CD8-positive, alpha-beta memory T cell (primary cell): Measurements from ENCODE around the gene PARD3. TPM values are rescaled to one million over a fixed set of nuclear protein-coding genes. Genes with fewer than 3 reads are reported as not detected.

Source experiments
- CTCF ChIA-PET: fragments of 350-600 bp; sonication (Branson Sonifier 250); formaldehyde crosslinking; loops from one replicate; lab custom pipeline; 2021; ENCODE audit warnings: antibody characterized with exemption; lab: Charles Lee
- POLR2A ChIA-PET: fragments of 350-600 bp; sonication (Branson Sonifier 250); formaldehyde crosslinking; loops from one replicate; lab custom pipeline; 2021; ENCODE audit warnings: antibody characterized with exemption; lab: Charles Lee
- DNase-seq, 5 donors: peaks; one replicate each; pipeline versions ENCODE4 v3.0.0 to v3.0.0-alpha.2; 2020 to 2022; ENCODE audit warnings: mixed read lengths in 1 of 5
- H3K27ac ChIP-seq: one replicate; pipeline ENCODE4 v1.7.0; 2013; ENCODE audit warnings: low read depth, mild to moderate bottlenecking, low read length, moderate library complexity
- H3K27me3 ChIP-seq: 2 replicates; pipeline ENCODE4 v1.7.0; 2013; ENCODE audit warnings: low read length, mild to moderate bottlenecking; ENCODE audit not compliant: insufficient read depth, poor library complexity, severe bottlenecking
- H3K36me3 ChIP-seq: 2 replicates; pipeline ENCODE4 v1.7.0; 2013; ENCODE audit warnings: mild to moderate bottlenecking, low read length, moderate library complexity; ENCODE audit not compliant: insufficient read depth
- H3K4me1 ChIP-seq: 2 replicates; pipeline ENCODE4 v1.7.0; 2013; ENCODE audit warnings: mild to moderate bottlenecking, low read length, moderate library complexity; ENCODE audit not compliant: insufficient read depth
- H3K4me3 ChIP-seq: 2 replicates; pipeline ENCODE4 v1.7.0; 2013; ENCODE audit warnings: mild to moderate bottlenecking, low read length
- H3K9me3 ChIP-seq: 2 replicates; pipeline ENCODE4 v1.7.0; 2013; ENCODE audit warnings: mild to moderate bottlenecking, low read length
- H3K27ac Mint-ChIP-seq, 8 donors: one replicate each; pipeline ENCODE4 v1.8.0; 2020 to 2021; ENCODE audit warnings: mixed read lengths in 8 of 8, mild to moderate bottlenecking in 6 of 8, inconsistent platforms in 3 of 8, moderate library complexity in 3 of 8
- H3K27me3 Mint-ChIP-seq, 2 donors: one replicate each; pipeline ENCODE4 v1.8.0; 2020 to 2021; ENCODE audit warnings: mixed read lengths in 2 of 2, mild to moderate bottlenecking in 1 of 2, moderate library complexity in 1 of 2
- H3K36me3 Mint-ChIP-seq, 3 donors: one replicate each; pipeline ENCODE4 v1.8.0; 2020 to 2021; ENCODE audit warnings: mixed read lengths in 3 of 3, inconsistent platforms in 1 of 3, mild to moderate bottlenecking in 1 of 3
- H3K4me1 Mint-ChIP-seq, 3 donors: one replicate each; pipeline ENCODE4 v1.8.0; 2020 to 2021; ENCODE audit warnings: mixed read lengths in 3 of 3, inconsistent platforms in 1 of 3, mild to moderate bottlenecking in 1 of 3
- H3K4me3 Mint-ChIP-seq, 7 donors: one replicate each; pipeline ENCODE4 v1.8.0; 2020 to 2021; ENCODE audit warnings: mixed read lengths in 7 of 7, mild to moderate bottlenecking in 6 of 7, moderate library complexity in 4 of 7, inconsistent platforms in 2 of 7
- H3K9me3 Mint-ChIP-seq, 5 donors: one replicate each; pipeline ENCODE4 v1.8.0; 2020 to 2022; ENCODE audit warnings: mixed read lengths in 5 of 5, mild to moderate bottlenecking in 3 of 5, moderate library complexity in 2 of 5, inconsistent platforms in 1 of 5
- polyA plus RNA-seq: library from polyadenylated mRNA; unstranded; fragments of 300-500 nt; fragmentation: Illumina TruSeq; gene quantifications from one replicate; pipeline ENCODE4 v1.2.3, GENCODE V29; 2021
- total RNA-seq, 2 experiments: library from RNA; stranded (reverse); gene quantifications; one replicate each; pipeline ENCODE4 v1.2.3, GENCODE V29; 2021

PARD3 gene
- total and polyA plus RNA-seq, 3 experiments from 2014 or later = 0.27 to 0.46 TPM; not detected in 1

GRCh38 chr10:34549953-34550352 is 265.1 kb downstream of the PARD3 start:
- H3K4me3 ChIP-seq = no peak overlapping the region
- Mint-ChIP-seq H3K4me1 (no peaks in the 10 kb centered on the region), H3K4me3 (no peak overlapping the region), H3K9me3 (no peaks in the 10 kb centered on the region), H3K27ac (peak overlapping the region in 1 of 8 donors; percentile 22), H3K36me3 (no peaks in the 10 kb centered on the region), H3K27me3 (no peaks in the 10 kb centered on the region)
- no peaks in the 10 kb centered on the region for H3K9me3 ChIP-seq
- no peak overlapping the region for H3K27ac ChIP-seq
- CTCF ChIA-PET = no interaction called here
- POLR2A ChIA-PET = no interaction called here
- H3K4me1 ChIP-seq = no peaks in the 10 kb centered on the region
- no peaks in the 10 kb centered on the region for H3K27me3 ChIP-seq
- no peaks in the 10 kb centered on the region for H3K36me3 ChIP-seq
- no peak for DNase-seq

GRCh38 chr10:34549001-34549400 is 266.1 kb downstream of the PARD3 start:
- no peaks in the 10 kb centered on the region for H3K27me3 Mint-ChIP-seq

GRCh38 chr10:34548466-34548865 is 266.6 kb downstream of the PARD3 start:
- H3K27ac ChIP-seq = no peak overlapping the region
- ChIA-PET POLR2A (no interaction called here), CTCF (no interaction called here)
- H3K36me3 Mint-ChIP-seq = no peaks in the 10 kb centered on the region
- DNase-seq = no peak
- no peaks in the 10 kb centered on the region for H3K27me3 ChIP-seq
- no peak overlapping the region for H3K4me3 ChIP-seq
- H3K27ac Mint-ChIP-seq = no peak overlapping the region
- H3K36me3 ChIP-seq = no peaks in the 10 kb centered on the region
- H3K4me3 Mint-ChIP-seq = no peak overlapping the region
- H3K9me3 Mint-ChIP-seq = no peaks in the 10 kb centered on the region
- no peaks in the 10 kb centered on the region for H3K4me1 ChIP-seq
- H3K27me3 Mint-ChIP-seq = no peaks in the 10 kb centered on the region
- no peaks in the 10 kb centered on the region for H3K9me3 ChIP-seq
- H3K4me1 Mint-ChIP-seq = no peaks in the 10 kb centered on the region

More at GRCh38 chr10:34549001-34549400, 266.1 kb downstream of the PARD3 start:
- Histone ChIP-seq H3K36me3 (no peaks in the 10 kb centered on the region), H3K27me3 (no peaks in the 10 kb centered on the region), H3K4me3 (no peak overlapping the region), H3K9me3 (no peaks in the 10 kb centered on the region), H3K27ac (no peak overlapping the region), H3K4me1 (no peaks in the 10 kb centered on the region)
- CTCF ChIA-PET = no interaction called here
- no peaks in the 10 kb centered on the region for H3K36me3 Mint-ChIP-seq
- no peak overlapping the region for H3K27ac Mint-ChIP-seq
- no peak overlapping the region for H3K4me3 Mint-ChIP-seq
- POLR2A ChIA-PET = no interaction called here
- DNase-seq = no peak
- H3K9me3 Mint-ChIP-seq = no peaks in the 10 kb centered on the region
- no peaks in the 10 kb centered on the region for H3K4me1 Mint-ChIP-seq

GRCh38 chr10:34547695-34548094 is 267.4 kb downstream of the PARD3 start:
- H3K27ac Mint-ChIP-seq = no peak overlapping the region
- no peaks in the 10 kb centered on the region for H3K36me3 ChIP-seq
- no peaks in the 10 kb centered on the region for H3K4me1 Mint-ChIP-seq
- no peak for DNase-seq
- CTCF ChIA-PET = no interaction called here
- no peaks in the 10 kb centered on the region for H3K27me3 ChIP-seq
- no peaks in the 10 kb centered on the region for H3K9me3 Mint-ChIP-seq
- POLR2A ChIA-PET = no interaction called here
- no peak overlapping the region for H3K4me3 Mint-ChIP-seq
- no peak overlapping the region for H3K27ac ChIP-seq
- no peak overlapping the region for H3K4me3 ChIP-seq
- H3K4me1 ChIP-seq = no peaks in the 10 kb centered on the region
- no peaks in the 10 kb centered on the region for H3K27me3 Mint-ChIP-seq
- no peaks in the 10 kb centered on the region for H3K36me3 Mint-ChIP-seq
- H3K9me3 ChIP-seq = no peaks in the 10 kb centered on the region

- no peaks in the 10 kb centered on the region for H3K9me3 Mint-ChIP-seq
- no peaks in the 10 kb centered on the region for H3K27me3 Mint-ChIP-seq
- no peaks in the 10 kb centered on the region for H3K4me1 Mint-ChIP-seq
- H3K36me3 ChIP-seq = no peaks in the 10 kb centered on the region
- H3K27ac Mint-ChIP-seq = no peak overlapping the region
- no peak overlapping the region for H3K27ac ChIP-seq
- no peaks in the 10 kb centered on the region for H3K9me3 ChIP-seq
- ChIA-PET POLR2A (no interaction called here), CTCF (no interaction called here)
- H3K4me3 ChIP-seq = no peak overlapping the region
- H3K36me3 Mint-ChIP-seq = no peaks in the 10 kb centered on the region
- H3K4me3 Mint-ChIP-seq = no peak overlapping the region
- no peaks in the 10 kb centered on the region for H3K4me1 ChIP-seq
- DNase-seq = no peak
- H3K27me3 ChIP-seq = no peaks in the 10 kb centered on the region
Observed at GRCh38 chr10:34547291-34547690, 267.8 kb downstream of the PARD3 start.

- ChIA-PET POLR2A (no interaction called here), CTCF (no interaction called here)
- no peak for DNase-seq
- Histone ChIP-seq H3K27me3 (no peaks in the 10 kb centered on the region), H3K4me3 (no peak overlapping the region), H3K4me1 (no peaks in the 10 kb centered on the region), H3K9me3 (no peaks in the 10 kb centered on the region), H3K27ac (no peak overlapping the region), H3K36me3 (no peaks in the 10 kb centered on the region)
- Mint-ChIP-seq H3K36me3 (no peaks in the 10 kb centered on the region), H3K4me3 (no peak overlapping the region), H3K27me3 (no peaks in the 10 kb centered on the region), H3K4me1 (no peaks in the 10 kb centered on the region), H3K27ac (peak overlapping the region in 1 of 8 donors; percentile 64), H3K9me3 (no peaks in the 10 kb centered on the region)
Observed at GRCh38 chr10:34544400-34544799, 270.7 kb downstream of the PARD3 start.

- DNase-seq = no peak
- Mint-ChIP-seq H3K36me3 (no peaks in the 10 kb centered on the region), H3K4me3 (no peak overlapping the region), H3K4me1 (no peaks in the 10 kb centered on the region), H3K9me3 (no peaks in the 10 kb centered on the region), H3K27ac (no peak overlapping the region), H3K27me3 (no peaks in the 10 kb centered on the region)
- Histone ChIP-seq H3K27ac (no peak overlapping the region), H3K4me3 (no peak overlapping the region), H3K4me1 (no peaks in the 10 kb centered on the region), H3K36me3 (no peaks in the 10 kb centered on the region), H3K27me3 (no peaks in the 10 kb centered on the region), H3K9me3 (no peaks in the 10 kb centered on the region)
- ChIA-PET CTCF (no interaction called here), POLR2A (no interaction called here)
Observed at GRCh38 chr10:34543716-34544115, 271.4 kb downstream of the PARD3 start.

GRCh38 chr10:34540492-34540891 is 274.6 kb downstream of the PARD3 start:
- no peaks in the 10 kb centered on the region for H3K4me1 ChIP-seq
- CTCF ChIA-PET = no interaction called here
- Mint-ChIP-seq H3K9me3 (no peaks in the 10 kb centered on the region), H3K27me3 (no peaks in the 10 kb centered on the region), H3K36me3 (no peaks in the 10 kb centered on the region), H3K27ac (no peak overlapping the region), H3K4me1 (no peaks in the 10 kb centered on the region), H3K4me3 (no peak overlapping the region)
- no peak for DNase-seq
- no peaks in the 10 kb centered on the region for H3K27me3 ChIP-seq
- H3K4me3 ChIP-seq = no peak overlapping the region
- no peaks in the 10 kb centered on the region for H3K9me3 ChIP-seq
- H3K36me3 ChIP-seq = no peaks in the 10 kb centered on the region
- POLR2A ChIA-PET = no interaction called here
- H3K27ac ChIP-seq = no peak overlapping the region
